Left forelimb (tissue), 1 donor: ENCODE results near the gene UBE2R2.
"Not testable (repeated sequence)": the region's sequence is repeated elsewhere in the genome, so short reads cannot be mapped to it uniquely, and the experiment has no call there.

Source experiments
- DNase-seq: peaks from one replicate; pipeline ENCODE4 v3.0.0-alpha.2; 2018; ENCODE audit warnings: low spot score

The UBE2R2 gene

DNA sequence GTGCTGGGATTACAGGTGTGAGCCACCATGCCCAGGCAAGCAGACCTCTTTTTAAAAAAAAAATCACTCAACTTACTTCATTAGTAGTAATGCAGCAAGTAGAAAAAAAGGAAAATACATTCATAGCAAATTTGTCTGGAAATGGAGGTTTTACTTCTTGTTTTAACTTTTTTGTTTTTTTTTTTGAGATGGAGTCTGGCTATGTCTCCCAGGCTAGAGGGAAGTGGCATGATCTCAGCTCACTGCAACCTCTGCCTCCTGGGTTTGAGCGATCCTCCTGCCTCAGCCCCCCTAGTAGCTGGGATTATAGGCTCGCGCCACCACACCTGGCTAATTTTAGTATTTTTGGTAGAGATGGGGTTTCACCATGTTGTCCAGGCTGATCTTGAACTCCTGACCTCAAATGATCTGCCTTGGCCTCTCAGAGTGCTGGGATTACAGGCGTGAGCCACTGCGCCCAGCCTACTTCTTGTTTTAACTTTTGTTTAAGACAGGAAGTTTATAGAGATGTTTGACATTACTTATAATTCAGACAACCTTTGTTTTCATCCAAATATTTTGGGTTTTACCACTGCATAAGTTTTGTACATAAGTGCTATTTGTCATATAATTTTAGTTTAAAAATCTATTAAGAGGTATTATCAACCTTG lies 26.5 kb downstream of the UBE2R2 start:
- DNase-seq, result no peak

DNA sequence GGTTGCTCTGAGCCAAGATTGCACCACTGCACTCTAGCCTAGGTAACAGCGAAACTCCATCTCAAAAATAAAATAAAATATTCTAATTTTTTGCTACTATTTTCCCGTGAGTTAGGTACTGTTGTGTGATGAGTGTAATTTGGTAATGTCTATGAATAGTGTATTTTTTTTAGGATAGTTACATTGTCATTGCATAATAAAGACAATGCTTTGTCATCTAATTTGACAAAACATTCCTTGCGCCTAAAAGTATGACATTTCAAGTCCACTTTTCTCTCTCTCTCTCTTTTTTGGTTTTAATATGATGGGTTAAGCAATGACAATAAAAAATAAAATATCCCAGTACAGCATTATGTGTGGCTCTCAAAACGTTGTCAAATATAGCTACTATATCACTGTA lies 29.3 kb downstream of the UBE2R2 start:
- DNase-seq, result no peak

DNA sequence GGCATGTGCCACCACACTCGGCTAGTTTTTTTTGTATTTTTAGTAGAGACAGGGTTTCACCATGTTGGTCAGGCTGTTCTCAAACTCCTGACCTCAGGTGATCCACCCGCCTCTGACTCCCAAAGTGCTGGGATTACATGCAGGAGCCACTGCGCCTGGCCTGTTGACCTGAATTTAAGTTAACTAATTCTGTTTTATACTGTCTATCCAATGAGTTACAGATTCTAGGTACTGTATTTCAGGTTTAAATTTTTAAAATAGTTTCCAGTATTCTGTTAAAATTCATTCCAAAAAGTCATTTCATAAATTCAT lies 30.9 kb downstream of the UBE2R2 start:
- not testable (repeated sequence) for DNase-seq

DNA sequence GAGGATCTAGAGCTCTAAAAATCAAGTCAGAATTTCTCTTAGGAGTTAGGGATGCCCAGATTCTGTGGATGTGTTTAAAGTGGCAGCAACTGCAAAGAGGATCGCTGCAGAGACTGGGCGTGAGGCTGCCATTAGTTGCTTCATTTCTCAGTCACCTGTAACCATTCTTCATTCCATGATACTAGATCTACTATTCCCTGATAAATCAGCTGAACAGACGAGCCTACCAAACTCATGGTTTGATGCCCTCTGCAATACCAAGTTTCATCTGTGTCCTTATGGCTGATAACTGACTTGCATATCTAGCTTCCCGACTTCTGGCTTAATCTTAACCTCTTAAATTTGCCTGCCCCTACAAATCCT lies 33.3 kb downstream of the UBE2R2 start:
- DNase-seq, result no peak

DNA sequence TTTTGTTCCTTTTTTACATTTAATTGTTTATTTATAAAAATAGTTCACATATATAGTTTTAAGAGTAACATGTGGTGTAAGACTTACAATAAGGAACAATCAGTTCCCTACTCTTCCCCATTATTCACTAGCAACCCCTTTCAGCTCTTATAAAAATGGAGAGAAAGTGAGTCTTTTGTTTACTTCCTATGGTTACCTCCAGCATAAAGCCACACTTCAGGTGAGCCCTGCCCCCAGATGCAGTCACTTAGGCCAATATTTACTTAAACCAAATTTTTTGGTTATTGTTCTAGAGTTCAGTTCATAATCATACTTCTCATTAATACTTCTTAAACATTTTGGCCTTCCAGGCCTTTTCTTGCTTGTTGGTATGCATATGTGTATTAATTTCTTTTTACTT lies 33.7 kb downstream of the UBE2R2 start:
- DNase-seq, result no peak

DNA sequence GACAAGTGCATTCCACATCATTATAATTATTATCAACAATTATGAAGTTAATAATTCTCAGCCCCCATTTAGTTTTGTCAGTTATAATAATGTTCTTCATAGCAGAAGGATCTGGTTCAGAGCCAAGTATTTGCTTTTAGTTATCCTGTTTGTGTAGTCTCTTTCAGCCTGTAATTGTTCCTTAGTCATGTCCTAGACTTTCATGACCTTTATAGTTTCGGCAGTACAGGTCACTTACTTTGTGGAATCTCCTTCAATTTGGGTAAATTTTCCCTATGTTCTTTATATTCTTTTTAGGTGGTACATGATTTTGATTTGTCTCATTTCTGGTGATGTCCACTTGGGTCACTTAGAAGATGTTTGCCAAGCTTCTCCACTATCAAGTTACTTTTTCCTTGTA lies 34.3 kb downstream of the UBE2R2 start:
- DNase-seq, result no peak

DNA sequence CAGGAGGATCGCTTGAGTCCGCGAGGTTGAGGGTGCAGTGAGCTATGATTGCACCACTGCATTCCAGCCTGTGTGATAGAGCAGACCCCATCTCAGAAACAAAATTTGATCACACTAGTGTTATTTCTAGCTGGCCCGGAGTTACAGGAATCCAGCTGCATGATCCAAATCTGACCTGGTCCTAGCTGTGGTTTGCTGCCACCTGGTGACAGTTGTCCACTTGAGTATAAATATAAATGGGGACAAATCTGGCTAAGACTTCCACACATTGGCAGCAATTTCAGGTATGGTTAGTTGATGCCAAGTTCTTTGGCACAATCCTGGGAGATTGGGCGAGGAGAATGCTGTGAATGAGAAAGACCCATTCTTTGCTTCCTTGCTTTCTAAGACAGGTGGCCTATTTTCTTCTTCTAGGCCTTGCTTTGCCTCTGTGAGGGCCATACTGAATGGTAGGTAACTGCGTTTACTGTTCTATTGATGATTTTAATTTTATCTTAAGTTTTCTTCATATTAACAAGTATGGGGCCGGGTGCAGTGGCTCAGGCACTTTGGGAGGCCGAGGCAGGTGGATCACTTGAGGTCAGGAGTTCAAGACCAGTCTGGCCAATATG lies 35.4 kb downstream of the UBE2R2 start:
- DNase-seq, result no peak

DNA sequence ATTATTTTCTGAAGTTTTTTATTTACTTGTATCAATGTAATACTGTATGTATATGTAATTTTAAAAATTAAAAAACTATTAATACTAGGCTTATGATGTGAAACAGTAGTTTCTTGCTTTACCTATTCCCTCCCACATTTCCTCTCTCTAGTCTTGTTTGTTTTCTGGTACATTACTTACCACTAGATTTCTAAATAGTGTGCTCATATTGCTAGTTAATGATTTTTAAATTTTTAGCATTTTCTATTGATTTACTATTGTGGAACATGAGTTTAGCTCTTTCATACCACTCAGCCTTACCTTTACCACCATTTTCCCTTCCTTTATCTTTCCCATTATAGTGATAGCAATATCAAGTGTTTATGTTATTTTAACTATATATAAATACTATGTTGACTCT lies 39.3 kb downstream of the UBE2R2 start:
- DNase-seq, result no peak

DNA sequence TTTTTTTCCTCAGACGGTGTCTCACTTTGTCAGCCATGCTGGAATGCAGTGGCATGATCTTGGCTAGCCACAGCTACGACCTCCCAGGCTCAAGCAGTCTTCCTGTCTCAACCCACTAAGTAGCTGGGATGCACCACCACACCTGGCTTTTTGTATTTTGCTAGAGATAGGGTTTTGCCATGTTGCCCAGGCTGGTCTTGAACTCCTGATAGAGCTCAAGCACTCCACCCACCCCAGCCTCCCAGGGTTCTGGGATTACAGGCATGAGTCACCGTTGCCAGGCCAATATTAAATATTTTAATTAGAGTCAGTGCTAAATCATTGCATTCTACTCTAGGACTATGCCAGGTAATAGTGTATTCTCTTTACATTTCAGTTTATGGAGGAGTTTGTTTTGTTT lies 41.5 kb downstream of the UBE2R2 start:
- no peak for DNase-seq

DNA sequence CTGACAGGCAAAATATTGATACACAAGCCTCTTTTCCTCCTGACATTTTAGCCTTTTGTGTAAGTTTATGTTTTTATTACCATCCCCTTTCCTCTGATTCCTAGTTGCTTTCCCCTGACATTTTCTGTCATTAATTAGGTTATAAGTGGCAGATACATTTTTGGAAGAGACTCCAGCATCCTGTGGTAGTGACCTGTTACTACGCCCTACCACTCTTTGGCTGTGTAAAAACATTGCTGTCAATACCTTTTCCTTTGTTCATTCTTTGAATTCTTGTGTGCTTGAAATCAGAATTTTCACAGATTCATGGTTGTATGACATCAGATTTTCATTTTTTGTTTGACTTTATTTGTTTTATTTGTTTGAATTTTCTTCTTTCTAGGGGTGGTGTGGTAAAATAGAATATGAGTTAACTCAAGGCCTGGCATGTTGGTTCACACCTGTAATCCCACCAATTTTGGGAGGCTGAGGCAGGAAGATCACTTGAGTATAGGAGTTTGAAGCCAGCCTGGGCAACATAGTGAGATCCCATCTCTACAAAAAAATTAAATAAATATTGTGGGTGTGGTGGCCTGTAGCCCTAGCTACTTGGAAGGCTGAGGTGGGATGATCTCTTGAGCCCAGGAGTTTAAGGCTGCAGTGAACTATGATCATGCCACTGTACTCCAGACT lies 43.4 kb downstream of the UBE2R2 start:
- DNase-seq, result no peak

DNA sequence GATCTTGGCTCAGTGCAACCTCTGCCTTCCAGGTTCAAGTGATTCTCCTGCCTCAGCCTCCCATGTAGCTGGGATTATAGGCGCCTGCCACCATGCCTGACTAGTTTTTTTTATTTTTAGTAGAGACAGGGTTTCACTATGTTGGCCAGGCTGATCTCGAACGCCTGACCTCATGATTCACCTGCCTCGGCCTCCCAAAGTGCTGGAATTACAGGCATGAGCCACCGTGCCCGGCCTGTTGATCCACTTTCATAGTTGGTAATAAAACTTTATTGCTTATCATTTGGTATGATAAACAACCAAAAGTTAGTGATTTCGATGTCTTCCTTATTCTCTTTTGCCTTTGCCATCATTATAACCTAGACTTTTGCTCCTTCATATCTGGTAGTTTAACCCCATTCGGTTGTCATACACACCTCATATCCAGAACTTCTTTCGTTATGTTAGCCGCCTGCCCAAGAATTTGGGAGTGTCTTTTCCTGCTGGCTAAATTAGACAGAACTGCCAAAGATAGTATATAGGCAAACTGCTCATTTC lies 45.0 kb downstream of the UBE2R2 start:
- DNase-seq, result no peak

DNA sequence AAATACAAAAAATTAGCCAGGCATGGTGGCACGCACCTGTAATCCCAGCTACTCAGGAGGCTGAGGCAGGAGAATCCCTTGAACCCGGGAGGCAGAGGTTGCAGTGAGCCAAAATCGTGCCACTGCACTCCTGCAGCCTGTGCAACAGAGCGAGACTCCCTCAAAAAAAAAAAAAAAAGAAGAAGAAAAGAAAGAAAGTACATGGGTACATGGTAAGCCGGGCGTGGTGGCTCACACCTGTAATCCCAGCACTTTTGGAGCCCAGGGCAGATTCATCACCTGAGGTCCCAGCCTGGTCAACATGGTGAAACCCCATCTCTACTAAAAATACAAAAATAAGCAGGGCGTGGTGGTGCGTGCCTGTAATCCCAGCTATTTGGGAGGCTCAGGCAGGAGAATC lies 46.1 kb downstream of the UBE2R2 start:
- DNase-seq, result not testable (repeated sequence)

DNA sequence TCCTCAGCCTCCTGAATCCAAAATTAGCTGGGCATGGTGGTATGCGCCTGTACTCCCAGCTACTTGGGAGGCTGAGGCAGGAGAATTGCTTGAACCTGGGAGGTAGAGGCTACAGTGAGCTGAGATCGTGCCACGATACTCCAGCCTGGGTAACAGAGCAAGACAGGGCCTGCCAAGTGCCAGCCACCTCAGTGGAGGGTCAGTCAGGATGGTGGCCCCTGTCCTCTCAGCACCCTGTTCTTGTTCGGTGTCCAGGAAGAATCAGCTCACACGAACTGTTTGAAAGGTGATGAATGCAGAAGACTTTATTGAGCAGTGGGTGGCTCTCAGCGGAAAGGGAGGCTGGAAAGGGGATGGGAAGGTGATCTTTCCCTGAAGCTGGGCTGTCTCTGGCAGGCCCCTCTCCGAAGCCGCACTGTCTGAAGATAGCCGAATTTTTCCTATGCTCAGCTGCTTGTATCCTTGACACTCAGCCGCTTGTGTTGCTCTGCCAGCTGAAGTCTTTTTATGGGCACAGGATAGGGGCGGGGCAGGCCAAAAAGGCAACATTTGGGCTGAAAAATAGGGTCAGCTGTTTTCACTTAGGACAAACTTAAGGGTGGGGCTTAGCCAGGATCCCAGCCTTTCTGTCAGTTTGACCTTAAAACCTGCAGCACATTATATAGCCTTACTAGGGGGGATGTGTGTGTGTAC lies 50.9 kb downstream of the UBE2R2 start:
- peak; percentile 70 for DNase-seq

DNA sequence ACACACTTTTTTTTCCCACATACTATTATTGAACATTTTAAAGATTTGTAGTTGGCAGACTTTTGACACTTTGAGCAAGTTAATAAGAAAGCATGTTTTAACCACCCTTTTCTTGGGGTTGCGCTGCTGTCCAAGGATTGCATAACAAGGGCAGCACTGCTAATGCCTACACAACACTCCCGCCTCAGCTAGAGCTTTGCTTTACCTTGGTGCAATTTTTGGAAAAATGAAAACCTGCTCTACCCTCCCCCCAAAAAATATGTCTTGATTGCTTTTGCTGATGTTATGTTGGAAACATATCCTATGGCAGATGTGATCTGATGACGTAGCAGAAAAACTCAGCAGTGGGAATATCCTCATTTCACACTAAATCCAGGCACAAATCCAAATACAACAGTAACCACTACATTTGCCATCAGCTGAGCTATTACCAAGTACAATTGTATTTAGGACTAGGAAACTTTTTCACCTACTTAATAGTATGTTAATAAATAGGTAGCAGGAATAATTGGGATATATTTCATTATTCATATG lies 51.5 kb downstream of the UBE2R2 start:
- no peak for DNase-seq

DNA sequence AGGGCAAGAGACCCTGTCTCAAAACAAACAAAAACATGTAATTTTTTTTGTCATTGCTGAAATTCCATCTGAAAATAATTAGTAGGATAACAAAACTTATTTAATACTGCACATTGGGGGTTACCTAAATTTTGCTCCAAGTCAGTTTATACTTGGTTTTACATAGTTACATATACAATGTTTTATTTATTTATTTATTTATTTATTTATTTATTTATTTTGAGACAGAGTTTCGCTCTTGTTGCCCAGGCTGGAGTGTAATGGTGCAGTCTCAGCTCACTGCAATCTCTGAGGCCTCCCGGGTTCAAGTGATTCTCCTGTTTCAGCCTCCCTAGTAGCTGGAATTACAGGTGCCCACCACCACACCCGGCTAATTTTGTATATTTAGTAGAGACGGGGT lies 52.3 kb downstream of the UBE2R2 start:
- not testable (repeated sequence) for DNase-seq

DNA sequence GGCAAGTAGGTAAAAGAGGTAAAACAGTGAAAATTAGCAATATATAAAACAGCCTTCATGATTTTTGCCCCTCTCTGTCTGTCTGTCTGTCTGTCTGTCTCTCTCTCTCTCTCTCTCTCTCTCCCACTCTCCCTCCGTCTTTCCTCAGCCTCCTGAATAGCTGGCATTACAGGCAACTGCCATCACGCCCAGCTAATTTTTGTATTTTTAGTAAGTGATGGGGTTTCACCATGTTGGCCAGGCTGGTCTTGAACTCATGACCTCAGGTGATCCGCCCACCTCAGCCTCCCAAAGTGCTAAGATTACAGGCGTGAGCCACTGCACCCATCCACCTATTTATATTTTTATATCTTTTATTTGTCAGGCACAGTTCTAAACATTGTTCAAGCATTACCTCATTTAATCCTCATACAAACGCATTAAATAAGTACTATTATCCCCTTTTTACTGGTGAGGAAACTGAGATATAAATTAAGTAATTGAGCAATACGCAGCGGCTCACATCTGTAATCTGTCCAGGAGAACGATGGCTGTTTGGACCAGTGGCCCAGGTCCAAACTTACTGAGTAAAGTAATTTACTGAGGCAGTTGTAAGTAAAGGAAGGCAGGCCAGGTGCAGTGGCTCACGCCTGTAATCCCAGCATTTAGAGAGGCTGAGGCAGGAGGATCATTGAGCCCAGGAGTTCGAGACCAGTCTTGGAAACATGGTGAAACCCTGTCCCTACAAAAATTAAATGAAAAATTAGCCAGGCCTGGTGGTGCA lies 60.9 kb downstream of the UBE2R2 start:
- no peak for DNase-seq

DNA sequence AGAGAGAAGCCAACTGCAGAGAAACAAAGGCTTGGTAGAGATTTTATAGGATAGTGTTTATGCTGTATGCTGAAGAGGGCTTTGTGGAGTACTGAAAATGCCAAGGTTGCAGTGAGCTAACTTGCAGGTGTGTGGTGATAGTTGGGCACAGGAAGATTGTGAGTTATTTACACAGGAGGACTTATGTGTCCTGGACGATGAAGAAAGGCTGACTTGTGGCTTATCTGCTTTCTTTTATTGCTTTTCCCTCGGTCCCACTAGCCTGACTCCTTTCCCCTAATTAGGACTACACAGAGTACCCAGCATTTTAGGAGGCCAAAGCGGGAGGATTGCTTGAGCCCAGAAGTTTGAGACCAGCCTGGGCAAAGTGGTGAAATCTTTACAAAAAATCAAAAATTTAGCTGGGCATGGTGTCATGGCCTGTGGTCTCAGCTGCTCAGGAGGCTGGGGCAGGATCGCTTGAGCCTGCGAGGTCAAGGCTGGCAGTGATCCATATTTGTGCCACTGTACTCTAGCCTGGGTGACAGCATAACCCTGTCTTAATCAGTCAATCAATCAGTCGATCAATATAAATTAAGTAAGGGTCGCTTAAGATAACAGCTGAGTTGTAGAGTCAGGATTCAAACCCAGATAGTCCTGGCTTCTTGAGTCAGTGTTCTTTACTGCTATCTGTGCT lies 61.9 kb downstream of the UBE2R2 start:
- DNase-seq, result no peak

DNA sequence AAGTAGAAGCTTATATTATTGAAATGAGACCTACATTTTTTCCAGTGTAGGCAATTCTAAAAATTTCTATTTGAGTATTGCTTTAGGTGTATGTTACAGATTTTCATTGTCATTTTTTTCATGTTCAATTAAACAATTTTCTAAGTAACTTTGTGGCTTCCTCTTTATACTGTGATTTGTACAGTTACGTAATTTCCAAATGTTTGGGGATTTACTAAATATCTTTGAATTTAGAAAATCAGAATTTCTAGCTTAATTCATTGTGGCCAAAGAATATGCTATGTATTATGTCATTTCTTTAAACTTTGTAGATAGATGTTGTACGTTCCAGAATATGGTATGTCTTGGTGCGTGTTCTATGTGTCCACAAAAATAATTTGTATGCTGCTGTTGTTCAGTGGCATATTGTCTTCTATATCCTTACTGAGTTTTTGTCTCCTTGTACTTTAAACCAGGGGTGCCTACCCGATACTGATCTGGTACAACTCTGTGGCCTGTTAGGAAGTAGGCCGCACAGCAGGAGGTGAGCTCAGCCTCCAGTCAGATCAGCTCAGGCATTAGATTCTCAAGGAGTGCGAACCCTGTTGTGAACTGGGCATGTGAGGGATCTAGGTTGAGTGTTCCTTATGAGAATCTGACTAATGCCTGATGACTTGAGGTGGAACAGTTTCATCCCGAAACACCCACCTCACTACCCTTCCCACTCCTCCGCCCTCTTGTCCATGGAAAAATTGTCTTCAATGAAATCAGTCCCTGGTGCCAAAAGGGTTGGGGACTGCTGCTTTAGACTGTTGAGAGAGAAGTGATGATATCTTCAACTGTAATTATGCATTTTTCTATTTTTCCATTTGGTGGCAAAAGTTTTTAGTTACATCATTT lies 63.5 kb downstream of the UBE2R2 start:
- DNase-seq, result no peak

DNA sequence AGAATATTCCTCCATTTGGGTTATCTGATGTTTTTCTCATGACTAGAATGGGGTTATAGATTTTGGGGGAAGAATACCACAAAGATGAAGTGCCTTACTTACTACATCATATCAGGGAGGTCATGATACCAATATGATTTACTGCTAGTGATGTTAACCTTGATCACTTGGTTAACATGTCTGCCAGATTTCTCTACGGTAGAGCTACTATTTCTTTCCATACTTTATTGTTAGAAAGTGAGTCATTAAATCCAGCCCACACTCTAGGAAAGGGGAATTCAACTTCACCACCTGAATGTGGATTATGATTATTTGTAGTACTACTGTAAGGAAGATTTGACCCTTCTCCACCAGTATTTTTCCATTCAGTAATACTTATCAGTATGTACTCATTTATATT lies 64.7 kb downstream of the UBE2R2 start:
- no peak for DNase-seq
